ENCODE data around the gene AGTPBP1. TPM values are rescaled to one million over a fixed set of nuclear protein-coding genes. Genes with fewer than 3 reads are reported as not detected.
A peak's percentile ranks its signal among the peaks of the same experiment; 100 is the strongest.
"Not testable (repeated sequence)": the region's sequence is repeated elsewhere in the genome, so short reads cannot be mapped to it uniquely, and the experiment has no call there.

The AGTPBP1 gene
- total RNA-seq (ENCODE audit: unreplicated experiment) = 117 TPM
- long read RNA-seq, partial matches to known transcripts = 4 of 6 reads
- long read RNA-seq, other reads (novel, unspliced or antisense) = 2 of 6 reads

- H3K4me1 Mint-ChIP-seq (ENCODE audit: low read depth, unreplicated experiment) = peaks cover 21% of the 10 kb centered on the region
- no peaks in the 10 kb centered on the region for H3K36me3 Mint-ChIP-seq (ENCODE audit: unreplicated experiment)
- peak within 1 kb of the TSS; percentile 97 for H3K27ac Mint-ChIP-seq (ENCODE audit: unreplicated experiment)
- no peak for TF ChIP-seq CTCF (IDR thresholded peaks at IDR 0.05; ENCODE audit: partially characterized antibody, unreplicated experiment)
- peaks cover 6% of the 10 kb centered on the region for H3K27me3 Mint-ChIP-seq (ENCODE audit: unreplicated experiment)
- peak within 1 kb of the TSS; percentile 99 for H3K4me3 Mint-ChIP-seq (ENCODE audit: unreplicated experiment)
- DNase-seq = peak; percentile 99
- H3K9me3 Mint-ChIP-seq (ENCODE audit: unreplicated experiment) = peaks cover 5% of the 10 kb centered on the region
Observed at GRCh38 chr9:85741875-85742596, at the start of gene AGTPBP1. Gene AGTPBP1 (minus strand): TSS chr9:85741954. CDS start chr9:85712533, 29,421 bp downstream.

GRCh38 chr9:85786116-85786515 is 44.4 kb upstream of the AGTPBP1 start:
- not testable (repeated sequence) for H3K27me3 Mint-ChIP-seq (ENCODE audit: unreplicated experiment); H3K4me1 Mint-ChIP-seq (ENCODE audit: low read depth, unreplicated experiment); H3K27ac Mint-ChIP-seq (ENCODE audit: unreplicated experiment); DNase-seq; H3K36me3 Mint-ChIP-seq (ENCODE audit: unreplicated experiment); H3K4me3 Mint-ChIP-seq (ENCODE audit: unreplicated experiment); H3K9me3 Mint-ChIP-seq (ENCODE audit: unreplicated experiment)

- H3K36me3 Mint-ChIP-seq (ENCODE audit: unreplicated experiment); H3K27me3 Mint-ChIP-seq (ENCODE audit: unreplicated experiment); H3K9me3 Mint-ChIP-seq (ENCODE audit: unreplicated experiment): not testable (repeated sequence)
Observed at GRCh38 chr9:85773844-85774243, 32.1 kb upstream of the AGTPBP1 start.

GRCh38 chr9:85761802-85762201 is 20.0 kb upstream of the AGTPBP1 start:
- H3K27ac Mint-ChIP-seq (ENCODE audit: unreplicated experiment); DNase-seq; H3K36me3 Mint-ChIP-seq (ENCODE audit: unreplicated experiment); H3K4me1 Mint-ChIP-seq (ENCODE audit: low read depth, unreplicated experiment); H3K4me3 Mint-ChIP-seq (ENCODE audit: unreplicated experiment); H3K9me3 Mint-ChIP-seq (ENCODE audit: unreplicated experiment); H3K27me3 Mint-ChIP-seq (ENCODE audit: unreplicated experiment): not testable (repeated sequence)

More at GRCh38 chr9:85773844-85774243, 32.1 kb upstream of the AGTPBP1 start:
- not testable (repeated sequence) for DNase-seq; H3K27ac Mint-ChIP-seq (ENCODE audit: unreplicated experiment); H3K4me3 Mint-ChIP-seq (ENCODE audit: unreplicated experiment); H3K4me1 Mint-ChIP-seq (ENCODE audit: low read depth, unreplicated experiment)

GRCh38 chr9:85757716-85758115 is 16.0 kb upstream of the AGTPBP1 start:
- not testable (repeated sequence) for H3K4me3 Mint-ChIP-seq (ENCODE audit: unreplicated experiment); H3K27ac Mint-ChIP-seq (ENCODE audit: unreplicated experiment); H3K4me1 Mint-ChIP-seq (ENCODE audit: low read depth, unreplicated experiment); H3K27me3 Mint-ChIP-seq (ENCODE audit: unreplicated experiment); H3K36me3 Mint-ChIP-seq (ENCODE audit: unreplicated experiment); H3K9me3 Mint-ChIP-seq (ENCODE audit: unreplicated experiment); DNase-seq

GRCh38 chr9:85756216-85756615 is 14.5 kb upstream of the AGTPBP1 start:
- not testable (repeated sequence) for H3K27me3 Mint-ChIP-seq (ENCODE audit: unreplicated experiment); DNase-seq; H3K4me3 Mint-ChIP-seq (ENCODE audit: unreplicated experiment); H3K36me3 Mint-ChIP-seq (ENCODE audit: unreplicated experiment); H3K4me1 Mint-ChIP-seq (ENCODE audit: low read depth, unreplicated experiment); H3K27ac Mint-ChIP-seq (ENCODE audit: unreplicated experiment); H3K9me3 Mint-ChIP-seq (ENCODE audit: unreplicated experiment)

GRCh38 chr9:85746309-85746708 is 4.6 kb upstream of the AGTPBP1 start:
- Mint-ChIP-seq H3K27me3 (ENCODE audit: unreplicated experiment) (peaks cover 6% of the 10 kb centered on the region), H3K4me3 (ENCODE audit: unreplicated experiment) (no peak overlapping the region), H3K27ac (ENCODE audit: unreplicated experiment) (no peak overlapping the region), H3K4me1 (ENCODE audit: low read depth, unreplicated experiment) (peaks cover 7% of the 10 kb centered on the region), H3K36me3 (ENCODE audit: unreplicated experiment) (no peaks in the 10 kb centered on the region), H3K9me3 (ENCODE audit: unreplicated experiment) (no peaks in the 10 kb centered on the region)
- no peak for TF ChIP-seq CTCF (IDR thresholded peaks at IDR 0.05; ENCODE audit: partially characterized antibody, unreplicated experiment)
- no peak for DNase-seq
